WTC11 (cell line): Measurements from ENCODE around the gene DYRK3.

Source experiments
- ATF2 ChIP-seq: sonication (generic); formaldehyde crosslinking; IDR thresholded peaks from 2 replicates; pipeline ENCODE4 v1.8.1; 2022; ENCODE audit warnings: low read depth, missing genetic modification reagents, borderline replicate concordance
- CTCF ChIP-seq: fragments of 200-600 bp; IDR thresholded peaks from 2 replicates; pipeline ENCODE4 v1.8.0; 2022; ENCODE audit warnings: antibody characterized with exemption
- ELF4 ChIP-seq: sonication (generic); formaldehyde crosslinking; IDR thresholded peaks from 2 replicates; pipeline ENCODE4 v1.8.1; 2022; ENCODE audit warnings: low read depth, mild to moderate bottlenecking, moderate library complexity, missing genetic modification reagents
- MAX ChIP-seq: sonication (generic); formaldehyde crosslinking; IDR thresholded peaks from 2 replicates; pipeline ENCODE4 v1.8.0; 2022; ENCODE audit warnings: mild to moderate bottlenecking, missing genetic modification reagents
- TP53 ChIP-seq: sonication (generic); formaldehyde crosslinking; IDR thresholded peaks from 2 replicates; pipeline ENCODE4 v1.8.1; 2023; ENCODE audit warnings: mild to moderate bottlenecking, missing genetic modification reagents

GRCh38 chr1:206649261-206649921, 14.1 kb downstream of the DYRK3 start:
- no peak for TF ChIP-seq CTCF
- no peak for TF ChIP-seq TP53
- no peak for TF ChIP-seq ELF4 (CRISPR knock-in tag)
- TF ChIP-seq ATF2, result no peak
- TF ChIP-seq MAX (CRISPR knock-in tag), result no peak
